ENCODE measurements around the gene CLDN8.

CLDN8 gene

GRCh38 chr21:30206551-30207251 lies 9.2 kb downstream of the CLDN8 start:
- DNase-seq (ENCODE audit: low read depth, low spot score) = peak; percentile 2

GRCh38 chr21:30200000-30200399 lies 15.9 kb downstream of the CLDN8 start:
- no peak for DNase-seq (ENCODE audit: low read depth, low spot score)

- DNase-seq (ENCODE audit: low read depth, low spot score) = peak; percentile 11
These were observed 21.1 kb downstream of the CLDN8 start for GRCh38 chr21:30194701-30195299.

GRCh38 chr21:30193201-30193600 lies 22.7 kb downstream of the CLDN8 start:
- no peak for DNase-seq (ENCODE audit: low read depth, low spot score)

GRCh38 chr21:30190554-30190953 lies 25.3 kb downstream of the CLDN8 start:
- no peak for DNase-seq (ENCODE audit: low read depth, low spot score)

GRCh38 chr21:30189773-30190172 lies 26.1 kb downstream of the CLDN8 start:
- DNase-seq (ENCODE audit: low read depth, low spot score) = no peak

GRCh38 chr21:30186242-30186641 lies 29.7 kb downstream of the CLDN8 start:
- no peak for DNase-seq (ENCODE audit: low read depth, low spot score)

GRCh38 chr21:30168086-30168485 lies 47.8 kb downstream of the CLDN8 start:
- DNase-seq (ENCODE audit: low read depth, low spot score) = no peak

GRCh38 chr21:30166705-30167104 lies 49.2 kb downstream of the CLDN8 start, which contains the start of gene CLDN17:
TSS of gene CLDN17 (minus strand) at chr21:30166805. CDS start at chr21:30166617, 188 bp downstream.
- no peak for DNase-seq (ENCODE audit: low read depth, low spot score)

- DNase-seq (ENCODE audit: low read depth, low spot score) = no peak
These were observed 49.7 kb downstream of the CLDN8 start for GRCh38 chr21:30166171-30166570.

GRCh38 chr21:30164796-30165195 lies 51.1 kb downstream of the CLDN8 start:
- no peak for DNase-seq (ENCODE audit: low read depth, low spot score)
